Measurements from ENCODE around the gene DDIAS.
"Not testable (repeated sequence)": the region's sequence is repeated elsewhere in the genome, so short reads cannot be mapped to it uniquely, and the experiment has no call there.

Gene DDIAS

DNA sequence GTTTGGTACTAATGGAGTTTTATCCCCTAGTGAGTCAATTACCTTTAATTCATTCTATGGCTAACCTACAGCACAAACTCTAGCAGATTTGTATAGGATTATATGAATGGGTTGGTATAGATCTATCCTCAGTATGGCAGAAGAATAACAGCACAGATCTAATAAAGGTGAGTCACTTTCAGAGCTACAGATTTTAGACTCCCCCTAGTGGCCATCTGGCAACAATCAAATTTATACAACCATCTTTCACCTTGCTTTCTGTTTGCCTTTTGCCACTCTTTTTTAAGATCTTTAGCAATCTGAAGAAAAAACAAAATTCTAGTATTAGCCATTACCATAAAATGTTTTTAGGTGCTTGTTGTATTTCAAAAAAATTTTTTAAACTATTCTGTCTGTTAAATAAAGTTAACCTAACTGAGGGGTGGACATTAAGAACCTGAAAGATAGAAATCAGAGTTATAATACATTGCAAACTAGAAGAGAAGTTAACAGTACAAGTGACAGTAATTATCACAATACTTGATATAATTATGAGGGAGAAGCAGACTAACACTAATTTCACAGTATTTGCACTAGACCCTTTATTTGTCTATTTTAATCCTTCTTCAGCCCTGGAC is 25.8 kb downstream of the DDIAS start:
- DNase-seq: peak; percentile 61

DNA sequence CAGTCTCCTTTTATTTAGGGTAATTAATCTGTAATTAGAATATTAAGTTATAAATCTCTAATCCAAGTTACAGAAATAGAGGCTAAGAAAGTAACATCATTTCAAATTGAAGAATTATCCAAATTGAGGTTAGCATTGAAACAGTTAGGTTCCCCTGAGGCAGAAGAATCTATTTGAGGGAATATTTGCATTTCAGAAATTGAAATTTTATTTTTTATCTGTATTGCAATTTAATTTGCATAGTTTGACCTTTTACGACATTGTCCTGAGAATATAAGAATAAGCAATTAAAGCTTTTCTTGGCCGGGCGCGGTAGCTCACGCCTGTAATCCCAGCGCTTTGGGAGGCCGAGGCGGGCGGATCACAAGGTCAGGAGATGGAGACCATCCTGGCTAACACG is 27.6 kb downstream of the DDIAS start:
- no peak for DNase-seq

- DNase-seq: no peak
Observed at GRCh38 chr11:82930229-82930628, 28.7 kb downstream of the DDIAS start.

- no peak for DNase-seq
Observed at GRCh38 chr11:82930734-82931133, 29.2 kb downstream of the DDIAS start.

DNA sequence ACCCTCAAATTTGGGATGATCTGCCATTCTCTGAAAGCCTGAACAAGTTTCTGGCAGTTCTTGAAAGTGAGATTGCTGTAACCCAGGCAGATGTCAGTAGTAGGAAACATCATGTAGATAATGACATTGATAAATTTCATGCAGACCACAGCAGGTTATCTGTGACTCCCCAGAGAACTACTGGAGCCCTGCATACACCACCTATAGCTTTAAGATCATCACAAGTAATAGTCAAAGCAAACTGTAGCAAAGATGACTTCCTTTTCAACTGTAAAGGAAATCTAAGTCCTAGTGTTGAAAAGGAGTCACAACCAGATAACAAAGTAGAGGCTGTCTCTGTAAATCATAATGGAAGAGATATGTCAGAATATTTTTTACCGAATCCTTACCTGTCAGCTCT is 31.0 kb downstream of the DDIAS start:
- no peak for DNase-seq

DNA sequence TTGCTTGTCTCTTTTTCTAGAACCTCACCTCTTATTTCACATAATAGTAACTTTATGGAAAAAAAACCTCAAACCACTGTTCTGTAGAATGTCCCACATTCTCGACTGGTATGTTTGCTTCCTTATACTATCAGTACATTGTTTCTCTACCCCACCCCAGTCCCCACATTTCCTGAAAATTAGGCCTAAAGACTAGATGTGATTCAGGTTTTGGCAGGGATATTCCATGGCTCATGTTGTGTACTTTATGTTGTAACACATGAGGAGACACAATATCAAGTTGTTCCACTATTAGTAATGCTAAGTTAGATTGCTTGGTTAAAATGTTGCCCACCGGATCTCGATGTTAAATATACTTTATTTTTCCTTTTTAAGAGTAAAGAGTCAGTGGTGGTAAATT is 34.7 kb downstream of the DDIAS start:
- no peak for DNase-seq

DNA sequence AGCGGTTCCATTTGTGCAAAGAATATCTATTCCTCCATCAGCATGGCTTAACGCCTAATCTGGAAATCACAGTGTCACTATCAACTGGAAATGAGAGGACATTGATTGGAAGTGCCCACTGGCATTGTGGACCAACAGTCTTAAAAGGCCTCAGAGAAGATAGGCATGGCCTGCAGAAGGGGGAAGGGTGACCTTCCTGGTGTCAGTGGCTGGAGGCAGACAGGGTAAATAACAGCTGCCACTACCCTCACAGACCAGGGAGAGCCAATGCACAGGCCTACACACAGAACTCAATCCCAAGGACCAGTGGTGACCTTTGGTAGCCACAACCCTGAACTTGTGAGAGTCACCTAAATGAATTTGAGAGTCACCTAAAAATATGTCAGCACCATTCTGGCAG is 36.0 kb downstream of the DDIAS start:
- DNase-seq: no peak

DNA sequence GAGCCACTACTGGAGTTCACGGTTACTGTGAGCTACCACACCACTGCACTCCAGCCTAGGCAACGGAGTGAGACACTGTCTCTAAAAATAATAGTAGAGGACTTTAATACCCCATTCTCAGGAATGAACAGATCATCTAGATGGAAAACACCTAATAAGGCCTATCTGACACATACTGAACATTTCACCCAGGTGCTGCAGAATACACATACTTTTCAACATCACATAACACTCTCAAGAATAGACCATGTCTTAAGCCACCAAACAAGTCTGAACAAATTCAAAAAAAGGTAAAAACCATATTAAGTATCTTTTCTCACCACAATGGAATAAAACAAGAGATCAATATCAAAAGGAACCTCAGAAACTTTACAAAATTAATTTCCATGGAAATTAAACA is 37.9 kb downstream of the DDIAS start:
- no peak for DNase-seq

- no peak for DNase-seq
Observed at GRCh38 chr11:82942376-82942775, 40.8 kb downstream of the DDIAS start.

DNA sequence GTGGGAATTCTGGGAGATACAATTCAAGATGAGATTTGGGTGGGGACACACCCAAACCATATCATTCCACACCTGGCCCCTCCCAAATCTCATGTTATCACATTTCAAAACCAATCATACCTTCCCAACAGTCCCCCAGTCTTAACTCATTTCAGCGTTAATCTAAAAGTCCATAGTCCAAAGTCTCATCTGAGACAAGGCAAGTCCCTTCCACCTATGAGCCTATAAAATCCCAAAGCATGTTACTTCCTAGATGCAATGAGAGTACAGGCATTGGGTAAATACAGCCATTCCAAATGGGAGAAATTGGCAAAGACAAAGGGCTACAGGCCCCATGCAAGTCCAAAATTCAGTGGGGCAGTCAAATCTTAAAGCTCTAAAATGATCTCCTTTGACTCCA is 41.9 kb downstream of the DDIAS start:
- not testable (repeated sequence) for DNase-seq

DNA sequence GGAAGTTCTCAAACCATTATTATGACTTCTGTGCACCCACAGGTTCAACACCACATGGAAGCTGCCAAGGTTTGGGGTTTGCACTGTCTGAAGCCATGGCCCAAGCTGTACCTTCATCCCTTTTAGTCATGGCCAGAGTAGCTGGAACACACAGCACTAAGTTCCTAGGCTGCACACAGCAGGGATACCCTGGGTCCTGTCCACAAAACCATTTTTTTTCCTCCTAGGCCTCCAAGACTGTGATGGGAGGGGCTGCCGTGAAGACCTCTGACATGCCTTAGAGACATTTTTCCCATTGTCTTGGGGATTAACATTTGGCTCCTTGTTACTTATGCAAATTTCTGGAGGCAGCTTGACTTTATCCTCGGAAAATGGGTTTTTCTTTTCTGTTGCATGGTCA is 42.7 kb downstream of the DDIAS start:
- DNase-seq: no peak

GRCh38 chr11:82945041-82945440 is 43.5 kb downstream of the DDIAS start:
- DNase-seq: not testable (repeated sequence)

DNA sequence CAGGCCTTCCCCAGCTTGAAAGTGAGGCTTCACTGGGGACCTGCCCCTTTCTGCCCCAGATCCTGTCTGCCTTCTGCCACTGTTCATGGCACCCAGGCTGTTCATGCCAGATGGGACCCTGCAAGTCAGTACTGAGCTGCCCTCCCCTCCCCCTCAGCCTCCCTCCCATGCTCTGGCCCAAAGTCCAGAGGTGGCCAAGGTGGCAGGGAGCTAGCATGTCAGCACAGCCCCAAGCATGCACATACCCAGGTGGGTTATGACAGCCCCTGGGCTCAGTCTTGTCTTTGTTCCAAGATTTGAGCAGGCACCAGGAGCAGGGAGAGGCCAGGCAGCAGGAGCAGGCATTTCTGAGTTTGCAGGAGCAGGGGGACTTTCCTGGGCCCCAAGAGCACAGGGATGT is 44.1 kb downstream of the DDIAS start:
- no peak for DNase-seq

- no peak for DNase-seq
Observed at GRCh38 chr11:82949352-82949751, 47.8 kb downstream of the DDIAS start.

- DNase-seq: not testable (repeated sequence)
Observed at GRCh38 chr11:82950502-82950901, 49.0 kb downstream of the DDIAS start.

- DNase-seq: not testable (repeated sequence)
Observed at GRCh38 chr11:82955736-82956453, 54.4 kb downstream of the DDIAS start.

DNA sequence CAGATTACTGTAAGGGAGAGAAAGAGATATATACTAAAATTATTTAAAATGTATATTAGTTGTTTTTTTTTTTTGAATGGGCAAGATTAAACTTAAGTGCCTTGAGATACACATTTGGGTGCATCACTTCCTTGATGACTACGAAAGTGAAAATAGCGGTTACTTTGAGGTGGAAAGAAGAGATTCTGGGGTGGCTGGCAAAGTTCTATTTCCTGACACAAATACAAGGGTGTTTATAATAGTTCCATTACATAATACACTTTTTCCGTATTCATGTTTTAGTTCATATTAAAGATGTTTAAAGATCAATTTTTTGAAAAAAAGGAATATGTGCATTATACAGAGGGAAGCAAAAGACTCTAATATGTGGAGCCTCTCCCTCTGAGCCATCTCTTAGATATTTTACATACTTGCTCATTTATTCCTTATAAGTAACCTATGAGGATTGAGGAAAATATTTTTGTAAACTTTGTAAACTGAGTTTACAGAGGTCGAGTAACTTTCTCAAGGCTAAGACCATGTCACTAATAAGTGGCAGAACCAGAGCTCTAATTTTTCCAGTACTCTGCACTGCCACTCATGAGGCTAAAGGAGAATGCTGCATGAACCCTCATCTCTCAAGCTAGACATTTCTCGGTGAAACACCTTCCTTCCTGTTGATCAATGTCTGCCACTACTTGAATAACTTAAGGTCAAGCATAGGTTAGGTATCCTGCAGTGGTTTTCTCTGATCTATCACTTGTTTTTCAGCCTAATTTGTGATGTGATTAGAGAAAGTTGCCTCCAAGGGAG is 58.6 kb downstream of the DDIAS start:
- DNase-seq: no peak

- peak; percentile 82 for DNase-seq
Observed at GRCh38 chr11:82960779-82961143, 59.2 kb downstream of the DDIAS start.

- not testable (repeated sequence) for DNase-seq
Observed at GRCh38 chr11:82962021-82962420, 60.5 kb downstream of the DDIAS start.

DNA sequence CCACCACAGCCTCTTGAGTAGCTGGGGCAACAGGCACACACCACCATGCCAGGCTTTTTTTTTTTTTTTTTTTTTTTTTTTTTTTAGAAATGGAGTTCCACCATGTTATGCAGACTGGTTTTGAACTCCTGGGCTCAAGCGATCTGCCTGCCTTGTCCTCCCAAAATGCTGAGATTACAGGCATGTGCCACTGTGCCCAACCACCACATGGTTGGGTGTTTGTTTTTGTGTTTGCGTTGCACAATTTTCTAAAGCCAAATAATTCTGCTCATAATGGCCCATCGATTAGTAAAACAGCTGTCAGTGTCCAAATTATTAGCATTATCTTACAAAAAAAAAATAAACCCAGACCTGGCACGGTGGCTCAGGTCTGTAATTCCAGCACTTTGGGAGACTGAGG is 65.8 kb downstream of the DDIAS start:
- peak; percentile 37 for DNase-seq

GRCh38 chr11:82969811-82970210 is 68.3 kb downstream of the DDIAS start:
- DNase-seq: no peak

DNA sequence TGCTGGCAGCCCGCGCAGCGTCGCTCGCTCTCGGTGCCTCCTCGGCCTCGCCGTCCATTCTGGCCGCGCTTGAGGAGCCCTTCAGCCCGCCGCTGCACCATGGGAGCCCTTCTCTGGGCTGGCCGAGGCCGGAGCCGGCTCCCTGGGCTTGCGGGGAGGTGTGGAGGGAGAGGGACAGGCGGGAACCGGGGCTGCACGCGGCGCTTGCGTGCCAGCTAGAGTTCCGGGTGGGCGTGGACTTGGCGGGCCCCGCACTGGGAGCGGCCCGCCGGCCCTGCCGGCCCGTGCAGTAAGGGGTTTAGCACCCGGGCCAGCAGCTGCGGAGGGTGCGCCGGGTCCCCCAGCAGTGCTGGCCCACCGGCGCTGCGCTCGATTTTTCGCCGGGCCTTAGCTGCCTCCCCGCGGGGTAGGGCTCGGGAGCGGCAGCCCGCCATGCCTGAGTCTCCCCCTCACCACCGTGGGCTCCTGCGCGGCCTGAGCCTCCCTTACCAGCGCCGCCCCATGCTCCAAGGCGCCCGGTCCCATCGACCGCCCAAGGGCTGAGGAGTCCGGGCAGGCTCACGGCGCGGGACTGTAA is 69.1 kb downstream of the DDIAS start:
- DNase-seq: not testable (repeated sequence)

DNA sequence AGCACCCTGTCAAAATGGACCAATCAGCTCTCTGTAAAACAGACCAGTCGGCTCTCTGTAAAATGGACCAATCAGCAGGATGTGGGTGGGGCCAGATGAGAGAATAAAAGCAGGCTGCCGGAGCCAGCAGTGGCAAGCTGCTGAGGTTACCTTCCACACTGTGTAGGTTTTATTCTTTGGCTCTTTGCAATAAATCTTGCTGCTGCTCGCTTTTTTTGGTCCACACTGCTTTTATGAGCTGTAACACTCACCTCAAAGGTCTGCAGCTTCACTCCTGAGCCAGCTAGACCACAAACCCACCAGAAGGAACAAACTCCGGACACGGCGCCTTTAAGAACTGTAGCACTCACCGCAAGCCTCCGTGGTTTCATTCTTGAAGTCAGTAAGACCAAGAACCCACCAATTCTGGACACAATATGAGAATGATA is 70.0 kb downstream of the DDIAS start:
- not testable (repeated sequence) for DNase-seq

DNA sequence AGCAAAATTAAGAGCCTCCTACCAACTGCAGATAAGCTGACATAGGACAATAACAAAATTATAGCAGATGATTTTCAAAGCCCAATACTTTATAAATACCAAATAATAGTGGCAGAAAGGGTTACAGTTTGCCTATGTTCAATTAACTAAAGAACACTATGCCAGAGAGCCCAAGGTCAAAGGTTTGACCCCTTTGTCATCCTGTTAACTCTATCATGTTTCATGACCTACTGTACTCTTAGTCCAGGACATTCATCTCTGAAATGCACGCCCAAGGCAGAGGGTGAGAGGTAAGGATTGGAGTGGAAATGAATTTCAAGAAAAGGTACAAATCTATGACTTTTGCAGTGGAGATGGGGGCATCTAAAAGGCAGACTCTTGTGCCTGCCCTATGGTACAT is 70.6 kb downstream of the DDIAS start:
- DNase-seq: no peak

Data from NCI-H146 (cell line).